HepG2 (cell line): ENCODE measurements around the gene CHKB. TPM values are rescaled to one million over a fixed set of nuclear protein-coding genes. Genes with fewer than 3 reads are reported as not detected.
"Not testable (repeated sequence)": the region's sequence is repeated elsewhere in the genome, so short reads cannot be mapped to it uniquely, and the experiment has no call there.

Source experiments
- ATAC-seq: fragments of 200-7000 bp; cut with Tn5 transposase; 3 replicates; pipeline ENCODE4 v1.9.1; 2020; ENCODE audit warnings: mild to moderate bottlenecking, moderate library complexity
- BruUV-seq: library from RNA; stranded (reverse); fragments of 400-500 nt; replicated peaks from 2 replicates; lab custom pipeline; 2021; lab: Mats Ljungman, UMichigan
- CTCF ChIA-PET: fragments of 300-600 bp; formaldehyde crosslinking; extraction: SDS; loops from one replicate; lab custom pipeline; 2021; ENCODE audit warnings: low total read pairs, inconsistent platforms, low intra/inter-chr PET ratio; lab: Yijun Ruan, JAX
- POLR2A ChIA-PET: fragments of 350-600 bp; sonication (Branson Sonifier 250); formaldehyde crosslinking; loops from one replicate; lab custom pipeline; 2020; ENCODE audit warnings: antibody characterized with exemption, inconsistent platforms; lab: Yijun Ruan, JAX
- DNase-seq: peaks from one replicate; pipeline ENCODE4 v3.0.0-alpha.2; 2015; ENCODE audit warnings: low spot score
- FAIRE-seq: peaks from 3 replicates; lab custom pipeline; 2011; peaks lifted over from hg19 to GRCh38; lab: Jason Lieb, UNC
- H2AFZ ChIP-seq: one replicate; pipeline ENCODE4 v1.6.1; 2011; ENCODE audit warnings: low read length, inconsistent platforms
- H3K27ac ChIP-seq: fragments of 300-600 bp; 3 replicates; pipeline ENCODE4 v1.8.0; 2011; ENCODE audit warnings: mixed run types, mild to moderate bottlenecking, mixed read lengths, low read length, inconsistent platforms; ENCODE audit not compliant: insufficient read depth; ENCODE audit errors: extremely low read length
- H3K27me3 ChIP-seq, 2 experiments: fragments of 200-600 bp in 1 of 2; 2 replicates in 1 of 2; 3 replicates in 1 of 2; pipeline versions ENCODE4 v1.6.0 to v1.8.0; 2011; ENCODE audit warnings: low read length in 2 of 2, mild to moderate bottlenecking in 2 of 2, moderate library complexity in 2 of 2, inconsistent platforms in 1 of 2; ENCODE audit not compliant: insufficient read depth in 2 of 2, control insufficient read depth in 1 of 2
- H3K36me3 ChIP-seq, 2 experiments: fragments of 200-600 bp in 1 of 2; replicated peaks in 1 of 2; 2 replicates in 1 of 2; 3 replicates in 1 of 2; pipeline versions ENCODE4 v1.5.1 to v1.8.0; 2011; ENCODE audit warnings: low read length in 2 of 2, inconsistent platforms in 1 of 2; ENCODE audit not compliant: insufficient read depth in 2 of 2, control insufficient read depth in 1 of 2
- H3K4me1 ChIP-seq: 2 replicates; pipeline ENCODE4 v1.5.1; 2012; ENCODE audit warnings: low read length, inconsistent platforms; ENCODE audit not compliant: insufficient read depth
- H3K4me2 ChIP-seq: 2 replicates; pipeline ENCODE4 v1.6.0; 2011; ENCODE audit warnings: low read depth, low read length, inconsistent platforms
- H3K4me3 ChIP-seq, 3 experiments: fragments of 200-600 bp in 1 of 3; sonication (generic), shearing (Covaris generic) in 1 of 3; replicated peaks in 1 of 3; 2 replicates each; pipeline ENCODE4 v1.5.1; 2011 to 2016; ENCODE audit warnings: low read length in 3 of 3, inconsistent platforms in 2 of 3, low read depth in 2 of 3, mild to moderate bottlenecking in 2 of 3, control low read depth in 1 of 3, mixed read lengths in 1 of 3; ENCODE audit not compliant: insufficient read depth in 1 of 3
- H3K79me2 ChIP-seq: one replicate; pipeline ENCODE4 v1.6.1; 2011; ENCODE audit warnings: low read length, inconsistent platforms; ENCODE audit not compliant: insufficient read depth
- H3K9ac ChIP-seq: 2 replicates; pipeline ENCODE4 v1.6.0; 2011; ENCODE audit warnings: mild to moderate bottlenecking, low read depth, low read length, inconsistent platforms; ENCODE audit not compliant: insufficient read depth
- H3K9me3 ChIP-seq: 2 replicates; pipeline ENCODE4 v1.5.1; 2012; ENCODE audit warnings: mild to moderate bottlenecking, low read length
- H4K20me1 ChIP-seq: 2 replicates; pipeline ENCODE4 v1.6.0; 2011; ENCODE audit warnings: inconsistent platforms, mild to moderate bottlenecking, low read length, moderate library complexity; ENCODE audit not compliant: insufficient read depth
- CREB1 ChIP-seq, 2 experiments: fragments of 450-650 bp in 1 of 2; IDR thresholded peaks; 2 replicates each; pipeline ENCODE4 v1.6.1; 2016 to 2017; ENCODE audit warnings: control low read depth in 1 of 2, mild to moderate bottlenecking in 1 of 2, missing compliant biosample characterization in 1 of 2, missing genetic modification characterization in 1 of 2
- JUND ChIP-seq: sonication (generic); formaldehyde crosslinking; IDR thresholded peaks from 2 replicates; pipeline ENCODE4 v1.8.0; 2022; ENCODE audit warnings: mild to moderate bottlenecking, missing genetic modification reagents
- MXI1 ChIP-seq: IDR thresholded peaks from 3 replicates; pipeline ENCODE4 v1.6.1; 2012; ENCODE audit warnings: low read depth, low read length, inconsistent platforms, borderline replicate concordance
- NR1H2 ChIP-seq: sonication (generic); formaldehyde crosslinking; IDR thresholded peaks from 2 replicates; pipeline ENCODE4 v1.8.1; 2022; ENCODE audit warnings: low read depth, missing genetic modification reagents, borderline replicate concordance
- NR2F1 ChIP-seq, 2 experiments: fragments of 450-650 bp in 1 of 2; formaldehyde crosslinking in 1 of 2; IDR thresholded peaks; 2 replicates each; pipeline versions ENCODE4 v1.5.0 to v1.6.1; 2016 to 2020; ENCODE audit warnings: mild to moderate bottlenecking in 1 of 2, missing compliant biosample characterization in 1 of 2, missing genetic modification reagents in 1 of 2, moderate library complexity in 1 of 2
- RARA ChIP-seq: IDR thresholded peaks from 2 replicates; pipeline ENCODE4 v1.6.1; 2016; ENCODE audit warnings: missing genetic modification reagents, missing compliant biosample characterization
- TIGD3 ChIP-seq: sonication (generic); formaldehyde crosslinking; IDR thresholded peaks from 2 replicates; pipeline ENCODE4 v1.5.1; 2020; ENCODE audit warnings: mild to moderate bottlenecking, missing genetic modification reagents, borderline replicate concordance
- WIZ ChIP-seq: sonication (generic); formaldehyde crosslinking; IDR thresholded peaks from 2 replicates; pipeline ENCODE4 v1.5.1; 2020; ENCODE audit warnings: mild to moderate bottlenecking, missing genetic modification reagents
- ZNF343 ChIP-seq: sonication (generic); formaldehyde crosslinking; IDR thresholded peaks from 2 replicates; pipeline ENCODE4 v1.4.0; 2020; ENCODE audit warnings: mild to moderate bottlenecking, missing genetic modification reagents
- ZNF567 ChIP-seq: sonication (generic); formaldehyde crosslinking; IDR thresholded peaks from 2 replicates; pipeline ENCODE4 v1.8.1; 2023; ENCODE audit warnings: mild to moderate bottlenecking, missing genetic modification reagents, borderline replicate concordance
- ZNF619 ChIP-seq: sonication (generic); formaldehyde crosslinking; IDR thresholded peaks from 2 replicates; pipeline ENCODE4 v1.4.0; 2020; ENCODE audit warnings: mild to moderate bottlenecking, missing genetic modification reagents
- ZNF841 ChIP-seq: sonication (generic); formaldehyde crosslinking; IDR thresholded peaks from 2 replicates; pipeline ENCODE4 v1.8.1; 2023; ENCODE audit warnings: missing genetic modification reagents, borderline replicate concordance
- WGBS: methylation state at CpG from one replicate; pipeline ENCODE4 v1.1.6; 2017; ENCODE audit warnings: low lambda C conversion rate; 5-methylcytosine and 5-hydroxymethylcytosine counted together
- in situ Hi-C: cut with HindIII; loops from 2 replicates; pipeline ENCODE4 v1.10.0; 2017; ENCODE audit warnings: low pct_unique_long_range_greater_than_20kb; ENCODE audit not compliant: extremely low pct_ligation_motif_present
- intact Hi-C: fragments of 100-400 bp; cut with micrococcal nuclease; formaldehyde crosslinking; loops from one replicate; pipeline ENCODE4 v1.10.0; 2022; ENCODE audit not compliant: unreplicated experiment
- polyA plus RNA-seq, 8 experiments: library from polyadenylated mRNA; depleted of rRNA in 3 of 8; stranded (reverse) in 7 of 8; unstranded in 1 of 8; fragments of >200 nt; fragmentation: Illumina TruSeq in 4 of 8; extraction: Trizol in 4 of 8; gene quantifications; 2 replicates each; pipeline versions ENCODE4 v1.2.1 to v1.2.3, GENCODE V29; 2011 to 2016; ENCODE audit warnings: low read depth in 4 of 8, missing spikeins in 1 of 8, mixed read lengths in 1 of 8; ENCODE audit not compliant: insufficient read depth in 1 of 8
- total RNA-seq, 5 experiments: library from RNA; depleted of rRNA; stranded (reverse); fragments of >200 nt; fragmentation: Illumina TruSeq; extraction: Trizol; gene quantifications; 2 replicates each; pipeline ENCODE4 v1.2.3, GENCODE V29; 2016; ENCODE audit warnings: low read depth in 1 of 5

CHKB gene
- total and polyA plus RNA-seq, 2 of the 13 experiments (the other 11 are each of a cell fraction or from before 2014, with no cell fraction given), result 24.5 to 42.7 TPM

- intact Hi-C loops, result no loop called here
- Histone ChIP-seq H3K27me3 (peaks cover 0 to 6% of the 10 kb centered on the region in 2 experiments; a peak in 2 of 5 replicates), H3K79me2 (no peaks in the 10 kb centered on the region), H3K4me1 (peaks cover 16% of the 10 kb centered on the region), H3K9ac (no peak overlapping the region), H4K20me1 (no peaks in the 10 kb centered on the region), H3K9me3 (no peaks in the 10 kb centered on the region), H3K36me3 (no peaks in the 10 kb centered on the region), H3K4me3 (no peak overlapping the region)
- DNase-seq (no peak), FAIRE-seq (no peak), ATAC-seq (no peak)
- BruUV-seq, result no TSS peak
- in situ Hi-C loops, result no loop called here
- POLR2A ChIA-PET, result interaction anchor here (1.8 kb wide), 1 partner anchor 26 kb away, joined by 4 read pairs; the partner anchor contains the start of gene CHKB
- 66% methylated on average over 9 of the region's 10 CpGs for WGBS
- TF ChIP-seq RARA (CRISPR knock-in tag), result no peak
- TF ChIP-seq CREB1 (IDR thresholded peaks at IDR 0.05), result no peak
- no peak for TF ChIP-seq CREB1 (CRISPR knock-in tag; IDR thresholded peaks at IDR 0.05)
- no peak for TF ChIP-seq JUND (CRISPR knock-in tag)
- no peak for TF ChIP-seq ZNF841 (CRISPR knock-in tag)
- TF ChIP-seq ZNF567 (CRISPR knock-in tag), result no peak
- TF ChIP-seq ZNF343 (CRISPR knock-in tag), result no peak
- no peak for TF ChIP-seq ZNF619
- TF ChIP-seq NR1H2 (CRISPR knock-in tag), result no peak
- no peak for TF ChIP-seq MXI1
- TF ChIP-seq WIZ, result no peak
- no peak for TF ChIP-seq TIGD3 (CRISPR knock-in tag)
- no peak for TF ChIP-seq NR2F1 (CRISPR knock-in tag; IDR thresholded peaks at IDR 0.05)
- TF ChIP-seq, all 625 proteins: peak for 0
- CTCF ChIA-PET, result no interaction called here
- H3K27ac ChIP-seq, result no peak overlapping the region
- H2AFZ ChIP-seq, result no peak overlapping the region
- no peak overlapping the region for H3K4me2 ChIP-seq
Measured at GRCh38 chr22:50608996-50609395, 26.3 kb upstream of the CHKB start.

GRCh38 chr22:50608058-50608840, 25.6 kb upstream of the CHKB start:
- BruUV-seq, H3K4me1 ChIP-seq, H4K20me1 ChIP-seq, CTCF ChIA-PET, H2AFZ ChIP-seq, H3K27ac ChIP-seq, ATAC-seq, H3K4me2 ChIP-seq, intact Hi-C loops, H3K9me3 ChIP-seq, H3K36me3 ChIP-seq, DNase-seq, H3K9ac ChIP-seq, H3K79me2 ChIP-seq, H3K4me3 ChIP-seq, in situ Hi-C loops, H3K27me3 ChIP-seq, FAIRE-seq: not testable (repeated sequence)
- WGBS, result 72% methylated on average over 39 of the region's 39 CpGs
- POLR2A ChIA-PET, result interaction anchor here (1.8 kb wide), 1 partner anchor 25 kb away, joined by 4 read pairs; the partner anchor contains the start of gene CHKB
